GM18508 (cell line): Measurements from ENCODE around the gene ATIC.

Source experiments
- ATAC-seq: cut with Tn5 transposase; IDR thresholded peaks from one replicate; pipeline ENCODE4 v1.9.1; 2021; ENCODE audit warnings: moderate number of reproducible peaks; ENCODE audit not compliant: insufficient read depth, unreplicated experiment

ATIC gene

DNA sequence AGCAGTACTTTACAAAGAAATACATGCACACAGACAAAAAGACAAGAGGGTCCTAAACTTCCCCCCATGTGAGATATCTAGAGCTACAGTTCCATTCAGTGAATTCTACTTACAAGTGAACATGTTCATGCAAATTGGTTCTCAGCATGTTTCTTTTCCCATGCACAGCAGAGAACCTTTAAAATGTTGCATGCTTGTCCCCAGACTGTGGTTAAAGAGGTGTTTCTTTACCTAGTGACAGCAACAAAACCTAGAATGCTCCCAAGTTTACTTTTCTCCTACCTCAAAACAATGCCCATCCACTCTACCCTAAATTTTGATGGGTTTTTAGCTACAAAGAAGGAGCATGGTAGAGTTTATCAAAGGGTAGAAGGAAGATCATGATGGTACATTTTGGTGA is 80.3 kb downstream of the ATIC start:
- no peak for ATAC-seq

DNA sequence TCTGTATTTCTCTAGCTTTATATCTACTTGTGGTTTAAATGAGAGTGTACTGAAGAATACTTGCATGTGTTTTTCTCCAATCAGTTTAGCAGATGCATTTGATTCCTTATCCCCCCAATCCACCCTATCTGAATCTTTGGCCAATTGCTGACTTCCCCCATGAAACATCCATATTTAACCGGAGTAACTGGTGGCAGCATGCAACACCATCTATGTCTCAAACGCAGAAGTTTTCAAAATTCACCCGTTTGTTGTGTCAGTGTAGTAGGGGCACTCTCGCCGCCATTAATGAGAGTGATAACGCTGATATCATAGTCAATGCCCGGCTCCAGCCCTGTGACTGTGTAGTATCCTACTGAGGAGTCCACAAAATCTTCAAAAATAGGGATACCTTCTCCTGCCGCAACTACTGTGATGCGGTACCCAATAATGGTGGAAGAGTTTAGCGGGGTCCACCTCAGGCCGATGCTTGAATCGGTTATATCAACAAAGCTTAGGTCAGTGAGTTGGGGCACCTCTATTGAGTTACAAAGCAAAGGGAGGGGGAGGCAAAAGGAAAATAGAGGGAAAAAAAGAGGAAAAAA is 80.9 kb downstream of the ATIC start:
- no peak for ATAC-seq

DNA sequence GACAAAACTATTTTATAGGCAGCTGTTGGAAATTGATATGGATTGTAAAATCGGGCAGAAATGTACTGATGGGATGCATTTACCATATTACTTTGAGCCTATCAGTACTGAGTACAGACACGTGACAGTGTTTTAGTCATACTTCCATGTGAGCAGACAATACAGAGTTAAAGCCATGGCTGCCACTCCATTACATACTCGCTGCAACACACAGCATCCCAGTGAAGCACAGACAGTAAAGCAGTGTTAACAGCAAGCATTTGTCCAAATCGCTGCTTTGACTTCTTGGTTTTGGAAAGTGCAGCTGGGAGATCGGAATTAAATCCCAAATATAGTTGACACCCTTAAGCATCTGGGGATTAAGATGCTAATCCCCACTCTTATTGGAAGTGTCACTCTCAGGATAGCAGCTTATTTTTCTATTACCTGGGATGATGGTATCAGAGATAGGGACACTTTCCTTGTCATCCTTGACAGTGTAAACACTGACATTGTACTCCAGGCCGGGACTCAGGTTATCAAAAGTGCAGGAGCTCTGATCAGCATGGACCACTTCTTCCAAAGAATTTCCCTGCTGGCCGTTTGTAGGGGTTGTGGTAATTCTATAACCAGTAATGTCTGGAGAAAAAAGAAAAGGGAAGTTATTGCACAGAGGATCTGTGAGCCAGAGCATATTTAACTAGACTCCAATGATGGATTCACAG is 82.4 kb downstream of the ATIC start:
- ATAC-seq = no peak

DNA sequence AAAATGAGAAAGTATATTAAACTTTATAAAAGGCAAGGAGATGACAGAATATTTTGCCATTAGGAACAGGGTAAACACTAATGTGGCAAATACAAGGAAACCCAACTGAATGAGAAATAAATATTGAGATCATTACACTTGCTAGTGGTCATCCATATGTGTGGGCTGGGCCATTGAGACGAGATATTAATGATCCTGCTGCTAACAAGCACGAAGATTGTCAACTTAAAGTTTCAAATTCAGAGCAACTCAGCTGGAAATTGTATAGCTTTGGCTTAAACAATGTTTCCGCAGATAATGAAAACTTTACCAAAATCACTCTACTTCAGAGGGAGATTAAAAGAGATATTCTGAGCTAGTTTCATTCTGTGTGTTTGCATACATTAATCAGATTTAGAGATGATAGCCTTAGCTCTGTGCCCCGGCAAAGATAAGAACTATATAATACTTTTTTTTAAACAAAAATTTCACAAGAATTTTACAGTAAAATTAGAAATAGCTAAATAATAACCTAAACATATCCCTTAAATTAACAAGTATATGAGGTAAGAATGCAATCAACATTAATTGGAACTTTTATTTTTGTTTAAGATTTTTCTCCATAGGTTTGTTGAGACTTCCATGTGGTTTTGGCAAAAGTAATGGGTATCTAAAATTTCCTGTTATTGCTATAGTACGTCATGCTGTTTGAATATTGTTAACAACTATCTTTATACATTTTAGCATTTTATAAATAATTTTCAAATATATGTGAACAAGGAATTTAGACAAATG is 84.0 kb downstream of the ATIC start:
- ATAC-seq = no peak

DNA sequence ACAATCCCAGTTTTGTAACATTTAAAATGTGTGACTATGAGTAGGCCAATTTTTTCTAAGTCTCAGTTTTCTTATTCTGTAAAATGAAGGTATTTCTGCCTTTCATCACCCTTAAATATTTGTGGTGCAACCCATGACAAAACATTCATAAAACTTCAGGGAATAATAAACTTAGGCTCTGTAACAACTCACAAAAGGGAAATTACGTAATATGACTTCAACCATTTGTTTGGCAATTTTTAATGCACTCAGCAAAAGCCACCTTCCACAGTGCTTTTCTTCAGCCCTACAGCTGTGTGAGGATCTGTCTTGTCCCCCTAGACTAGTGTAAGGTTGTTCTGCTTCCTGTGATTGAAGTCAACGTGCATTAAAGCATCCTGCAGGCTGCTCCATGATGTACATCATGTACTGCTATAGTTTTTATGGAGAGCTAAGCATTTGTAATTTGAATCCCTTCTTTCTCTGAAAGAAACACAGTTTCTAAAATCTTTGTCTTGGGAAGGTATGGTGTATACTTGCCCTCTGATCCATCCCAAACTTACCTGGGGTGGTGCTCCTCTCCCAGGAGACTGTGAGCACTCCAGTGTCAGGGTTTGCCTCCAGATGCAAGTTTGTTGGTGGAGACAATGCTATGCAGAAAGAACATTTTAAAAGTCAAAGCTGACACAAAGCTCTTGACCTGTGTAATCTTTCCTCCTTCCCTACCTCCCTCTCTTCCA is 84.9 kb downstream of the ATIC start:
- no peak for ATAC-seq

DNA sequence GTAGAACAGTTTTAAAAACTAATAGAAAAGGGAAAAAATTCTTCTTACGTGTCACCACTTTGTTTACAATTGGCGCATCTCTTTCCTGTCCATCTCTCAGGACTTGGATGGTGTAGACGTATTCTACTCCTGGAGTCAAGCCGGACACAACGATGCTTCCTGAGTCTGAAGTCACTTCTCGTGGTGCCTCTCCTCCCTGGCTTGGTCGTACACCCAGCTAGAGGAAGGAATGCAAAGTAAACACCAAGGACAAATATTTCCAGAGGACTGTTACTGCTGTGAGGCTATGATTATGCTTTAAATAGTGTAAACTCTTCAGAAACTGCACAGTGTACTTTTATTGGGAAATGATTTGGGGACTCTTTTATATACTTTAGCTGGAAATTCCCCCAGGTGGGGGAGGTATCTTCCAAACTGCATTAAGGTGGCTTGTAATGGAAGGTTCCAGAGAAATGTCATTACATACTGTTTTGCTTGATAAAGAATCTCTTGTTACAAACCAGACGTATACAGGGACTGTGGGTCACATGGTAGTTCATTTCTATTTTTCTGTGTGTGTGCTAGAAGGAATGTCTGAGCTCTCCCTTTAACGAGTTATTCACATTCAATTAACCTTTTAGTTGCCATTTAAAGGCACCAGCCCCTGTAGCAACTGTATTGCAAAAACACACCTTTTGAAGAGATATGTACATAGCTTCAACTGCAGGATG is 85.9 kb downstream of the ATIC start:
- no peak for ATAC-seq

DNA sequence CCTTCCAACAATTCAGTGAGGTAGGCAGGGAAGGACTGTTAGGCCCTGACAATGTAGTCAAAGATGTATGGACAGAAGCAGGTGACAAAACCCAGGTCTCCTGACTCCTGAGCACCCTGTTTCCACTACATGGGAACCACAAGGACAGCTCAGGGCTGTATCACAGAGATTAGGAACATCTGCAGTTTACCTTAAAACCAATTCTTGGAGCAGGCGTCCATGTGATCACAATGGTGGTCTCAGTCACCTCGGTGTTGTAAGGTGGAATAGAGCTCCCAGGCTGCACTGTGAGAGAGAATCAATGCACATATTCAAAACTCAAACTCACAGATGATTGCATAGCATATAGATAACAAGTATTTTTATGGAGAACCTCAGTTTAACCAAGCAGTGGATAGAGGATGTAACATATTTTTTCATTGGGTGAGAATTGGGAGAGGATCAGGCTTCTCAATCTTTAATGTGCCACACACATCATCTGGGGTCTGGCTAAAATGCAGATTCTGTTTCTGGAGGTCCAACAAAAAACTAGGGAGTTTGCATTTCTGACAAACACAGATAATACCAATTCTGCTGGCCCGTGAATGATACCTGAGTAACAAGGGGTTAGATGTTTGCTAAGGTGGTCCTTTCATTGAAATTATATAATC is 87.3 kb downstream of the ATIC start:
- no peak for ATAC-seq
